GM18951 (cell line): Measurements from ENCODE around the gene ARHGEF7.
"Not testable (repeated sequence)": the region's sequence is repeated elsewhere in the genome, so short reads cannot be mapped to it uniquely, and the experiment has no call there.

Experiments
- POLR2A ChIP-seq: IDR thresholded peaks from 4 replicates; pipeline ENCODE4 v1.6.1; 2011; ENCODE audit warnings: mild to moderate bottlenecking; ENCODE audit not compliant: insufficient read length, insufficient read depth; ENCODE audit errors: extremely low read depth
- in situ Hi-C: fragments of 300-500 bp; cut with MboI; formaldehyde crosslinking; loops from one replicate; pipeline ENCODE4 v1.12.0; 2022; ENCODE audit warnings: low sequenced_read_pairs, mixed read lengths, inconsistent platforms; ENCODE audit not compliant: unreplicated experiment

ARHGEF7 gene

DNA sequence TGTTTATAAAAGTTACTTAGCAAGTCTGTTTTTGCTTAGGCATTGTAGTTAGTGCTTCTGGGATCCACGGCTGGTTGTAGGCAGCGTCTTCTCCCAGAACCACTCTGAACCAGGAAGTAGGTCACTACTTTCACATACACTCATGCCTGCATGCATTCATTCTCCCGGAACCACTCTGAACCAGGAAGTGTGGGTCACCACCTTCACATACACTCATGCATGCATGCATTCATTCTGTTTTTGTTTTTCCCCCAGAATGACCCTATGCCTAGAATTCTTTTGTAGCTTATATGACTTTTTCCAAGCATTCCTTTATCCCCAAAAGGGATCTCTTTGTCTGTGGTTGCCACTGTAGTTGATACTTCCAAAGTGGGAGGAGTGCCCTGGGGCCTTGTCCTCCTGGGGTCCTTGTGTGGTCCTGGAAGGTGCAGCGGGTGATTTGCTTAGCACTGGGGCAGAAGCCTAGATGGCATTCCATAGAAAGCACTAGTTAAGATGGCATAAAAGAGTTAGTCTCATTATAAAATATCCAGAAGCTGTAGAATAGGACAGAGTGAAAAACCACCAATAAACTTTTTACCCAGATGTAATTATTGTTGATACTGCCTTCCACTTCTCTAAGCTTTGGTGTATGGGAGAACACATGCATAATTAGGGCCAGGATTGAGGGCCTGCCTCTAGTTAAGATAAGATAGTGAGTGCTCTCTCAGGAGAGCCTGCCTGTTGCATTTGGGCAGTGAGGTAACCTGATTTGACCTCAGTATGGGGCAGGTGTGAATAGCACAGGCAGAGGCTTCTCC, 136.7 kb downstream of the ARHGEF7 start:
- no peak for TF ChIP-seq POLR2A
- in situ Hi-C loops = no loop called here

DNA sequence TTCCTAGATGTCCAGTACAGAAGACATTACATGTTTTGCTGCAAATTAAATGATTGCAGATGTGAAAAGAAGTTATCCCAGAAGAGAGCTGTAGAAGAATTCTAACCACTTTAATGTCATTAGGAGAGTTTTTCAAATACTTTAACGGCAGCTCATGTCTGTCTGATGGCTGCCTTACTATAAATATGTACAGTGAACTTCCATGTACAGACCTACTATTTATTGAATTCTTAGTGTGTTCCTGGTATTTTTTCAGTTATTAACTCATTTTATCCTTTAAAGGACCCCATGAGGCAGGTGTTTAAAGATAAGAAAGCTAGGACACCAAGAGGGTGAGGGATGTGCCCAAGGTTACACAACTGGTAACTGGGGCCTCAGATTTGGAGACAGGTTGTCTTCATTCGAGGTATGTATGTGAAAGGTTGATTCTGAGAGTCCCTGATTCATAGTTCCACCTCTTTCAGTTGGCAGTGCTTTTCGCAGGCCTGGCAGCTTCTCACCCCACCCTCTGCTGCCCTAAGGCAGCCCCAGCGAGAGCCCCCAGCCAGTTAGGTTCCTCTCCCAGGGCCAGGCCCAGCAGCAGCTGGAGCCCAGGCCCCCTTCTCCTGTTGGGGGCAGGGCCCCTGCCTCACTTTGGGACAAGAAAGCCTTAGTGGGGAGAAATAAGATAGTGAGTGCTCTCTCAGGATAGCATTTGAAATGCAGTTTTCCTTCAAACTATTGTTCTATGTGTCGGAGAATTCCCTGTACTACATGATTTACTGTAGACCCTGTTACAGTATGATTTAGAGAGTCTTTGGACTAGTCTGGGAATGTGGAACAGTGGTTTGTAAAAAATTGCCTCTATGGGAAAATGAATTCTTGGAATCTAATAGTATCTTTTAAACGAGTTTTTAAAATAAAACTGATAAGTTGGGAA, 137.6 kb downstream of the ARHGEF7 start:
- TF ChIP-seq POLR2A = no peak
- in situ Hi-C loops = no loop called here

DNA sequence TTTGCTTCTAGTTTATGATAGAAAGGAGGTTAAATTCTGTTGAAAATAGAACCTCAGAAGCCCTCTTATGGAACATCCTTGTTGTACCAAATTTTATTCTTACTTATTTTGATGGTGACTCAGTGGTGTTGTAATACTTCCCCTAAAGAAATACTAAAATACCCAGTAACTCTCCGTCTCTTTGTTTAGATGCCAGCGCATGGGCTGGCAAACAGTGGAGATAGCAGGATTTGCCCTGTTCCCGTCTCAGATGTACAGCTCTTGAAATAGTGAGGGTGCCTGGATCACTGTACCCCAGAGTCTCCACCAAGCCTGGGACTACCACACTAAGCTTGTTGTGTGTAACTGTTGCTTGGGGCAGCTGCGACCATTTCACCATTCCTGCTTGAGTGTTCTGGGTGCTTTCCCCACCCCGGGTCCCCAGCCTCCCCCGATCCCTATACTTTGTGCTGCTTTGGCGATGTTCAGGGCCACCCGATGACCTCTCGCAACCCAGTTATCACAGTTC, 138.3 kb downstream of the ARHGEF7 start:
- in situ Hi-C loops = no loop called here
- TF ChIP-seq POLR2A = no peak

- no peak for TF ChIP-seq POLR2A
- in situ Hi-C loops = no loop called here
Observed at GRCh38 chr13:111255228-111255790, 140.2 kb downstream of the ARHGEF7 start.

- in situ Hi-C loops = no loop called here
Observed at GRCh38 chr13:111256458-111256857, 141.3 kb downstream of the ARHGEF7 start.

DNA sequence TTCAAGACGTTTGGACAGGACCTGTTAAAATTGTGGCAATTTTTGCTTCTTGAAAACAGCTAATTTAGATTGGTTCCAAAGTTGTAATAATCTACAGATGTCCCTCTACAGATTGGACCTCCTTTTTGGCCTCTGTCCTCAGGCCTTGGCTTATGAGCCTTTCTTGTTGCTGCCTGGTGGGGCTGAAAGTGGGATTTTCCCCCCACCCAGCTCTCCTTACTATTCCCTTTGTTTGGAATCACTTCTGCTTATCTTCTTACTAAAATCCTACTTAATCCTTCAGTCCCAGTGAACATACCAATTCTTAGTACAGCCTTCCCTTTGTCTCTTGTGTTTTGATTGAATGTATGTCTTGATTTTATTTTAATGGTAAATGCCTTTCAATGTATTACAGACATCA, 141.8 kb downstream of the ARHGEF7 start:
- TF ChIP-seq POLR2A = no peak
- in situ Hi-C loops = no loop called here

More at GRCh38 chr13:111256458-111256857, 141.3 kb downstream of the ARHGEF7 start:
- TF ChIP-seq POLR2A = no peak

DNA sequence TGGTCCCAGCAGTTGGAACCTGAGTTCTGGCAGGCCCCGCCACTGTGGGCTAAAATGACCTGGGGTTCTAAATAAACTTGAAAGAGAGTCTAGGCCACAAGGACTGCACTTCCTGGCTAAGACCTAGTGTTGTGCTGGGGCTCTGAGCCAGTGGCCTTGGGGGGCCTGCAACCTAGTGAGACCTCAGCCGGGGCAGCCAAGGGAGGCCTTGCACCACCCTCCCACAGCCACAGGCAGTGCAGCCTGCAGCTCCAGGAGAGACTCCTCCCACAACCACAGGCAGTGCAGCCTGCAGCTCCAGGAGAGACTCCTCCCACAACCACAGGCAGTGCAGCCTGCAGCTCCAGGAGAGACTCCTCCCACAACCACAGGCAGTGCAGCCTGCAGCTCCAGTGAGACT, 142.8 kb downstream of the ARHGEF7 start:
- in situ Hi-C loops = not testable (repeated sequence)

DNA sequence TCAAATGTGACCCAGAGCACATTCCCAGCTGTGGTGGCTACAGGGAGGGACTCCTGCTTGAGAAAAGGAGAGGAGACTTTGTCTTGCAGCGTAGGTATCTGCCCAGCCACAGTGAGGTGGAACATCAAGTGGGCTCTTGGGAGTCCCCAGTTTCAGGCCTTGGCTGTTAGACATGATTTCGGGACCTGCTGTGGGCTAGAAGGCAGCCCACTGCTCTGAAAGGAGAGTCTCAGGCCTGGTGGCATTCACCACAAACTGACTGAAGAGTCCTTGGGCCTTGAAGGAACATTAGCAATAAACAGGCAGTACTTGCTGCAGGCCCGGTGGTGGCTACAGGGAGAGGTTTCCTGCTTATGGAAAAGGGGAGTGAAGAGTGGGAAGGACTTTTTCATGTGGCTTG, 143.5 kb downstream of the ARHGEF7 start:
- in situ Hi-C loops = no loop called here
- TF ChIP-seq POLR2A = no peak

DNA sequence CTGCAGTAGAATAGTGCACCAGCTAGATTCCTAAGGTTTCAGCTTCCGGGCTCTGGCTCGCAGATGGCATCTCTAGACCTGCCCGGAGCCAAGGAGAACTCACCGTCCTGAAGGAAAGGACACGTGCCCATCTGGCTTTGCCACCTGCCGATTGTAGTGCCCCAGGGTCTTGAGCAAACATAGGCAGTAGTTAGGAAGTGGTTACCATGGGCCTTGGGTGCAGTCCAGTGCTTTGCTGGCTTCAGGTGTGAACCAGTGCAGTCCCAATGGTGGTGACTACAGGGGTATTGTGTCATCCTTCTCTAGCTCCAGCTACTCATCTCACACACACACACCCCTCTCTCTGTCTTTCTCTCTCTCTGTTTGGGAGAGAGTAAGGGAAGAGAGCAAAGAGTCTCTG, 143.9 kb downstream of the ARHGEF7 start:
- TF ChIP-seq POLR2A = no peak
- in situ Hi-C loops = no loop called here

GRCh38 chr13:111261326-111261725, 146.2 kb downstream of the ARHGEF7 start:
- TF ChIP-seq POLR2A = no peak
- in situ Hi-C loops = no loop called here

DNA sequence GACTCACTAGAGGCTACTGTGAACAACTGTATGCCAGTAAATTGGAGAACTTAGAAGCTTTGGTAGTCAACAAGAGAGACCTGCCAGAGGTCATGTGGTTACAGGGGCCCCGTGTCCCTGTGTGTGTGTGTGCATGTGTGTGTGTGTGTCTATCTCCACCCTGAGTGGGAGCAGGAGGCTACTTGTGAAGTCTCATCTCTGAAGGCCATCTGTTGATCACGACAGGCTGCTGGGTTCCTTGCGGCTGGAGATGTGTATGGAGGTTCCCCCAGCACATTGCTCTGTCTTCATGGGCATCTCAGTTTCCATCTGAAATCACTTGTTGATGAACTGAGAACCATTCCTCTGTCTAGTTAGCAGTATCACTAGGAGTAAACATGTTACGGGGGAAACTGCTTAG, 147.2 kb downstream of the ARHGEF7 start:
- TF ChIP-seq POLR2A = no peak
- in situ Hi-C loops = no loop called here

GRCh38 chr13:111262715-111263114, 147.6 kb downstream of the ARHGEF7 start:
- in situ Hi-C loops = no loop called here
- TF ChIP-seq POLR2A = no peak

DNA sequence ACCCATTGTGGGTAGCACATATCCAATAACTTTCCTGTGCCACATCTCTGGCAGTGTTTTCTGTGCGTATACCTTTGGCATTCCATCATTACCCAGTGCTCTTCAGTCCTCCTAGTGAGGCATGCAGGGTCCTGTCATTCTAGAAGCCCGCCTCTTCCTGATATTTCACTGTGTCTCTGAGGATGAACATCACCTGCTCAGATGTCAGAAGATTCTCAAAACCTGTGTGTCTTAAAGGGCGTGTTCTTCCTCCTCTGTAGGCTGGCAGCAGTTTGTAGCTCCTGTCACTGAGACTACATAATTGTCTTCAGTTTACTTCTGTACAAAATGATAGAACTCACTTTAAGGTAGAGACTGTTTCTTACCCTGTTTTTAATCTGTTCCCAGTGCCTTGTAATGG, 148.5 kb downstream of the ARHGEF7 start:
- in situ Hi-C loops = no loop called here
- TF ChIP-seq POLR2A = no peak
